ENCODE measurements around the gene TNFRSF19.

Gene TNFRSF19

GRCh38 chr13:23571431-23571830 is 1.2 kb downstream of the TNFRSF19 start:
- Mint-ChIP-seq H3K9me3 (no peaks in the 10 kb centered on the region), H3K4me1 (peaks cover 64% of the 10 kb centered on the region), H3K4me3 (peak overlapping the region; percentile 99), H3K27me3 (ENCODE audit: low read depth, poor library complexity) (no peaks in the 10 kb centered on the region), H3K27ac (peak overlapping the region; percentile 100), H3K36me3 (ENCODE audit: low read depth) (peaks cover 24% of the 10 kb centered on the region)
- no peak for TF ChIP-seq CTCF (IDR thresholded peaks at IDR 0.05)
- DNase-seq: no peak

GRCh38 chr13:23572836-23573235 is 2.6 kb downstream of the TNFRSF19 start:
- Mint-ChIP-seq H3K27me3 (ENCODE audit: low read depth, poor library complexity) (no peaks in the 10 kb centered on the region), H3K36me3 (ENCODE audit: low read depth) (peaks cover 28% of the 10 kb centered on the region), H3K27ac (peak overlapping the region; percentile 100), H3K4me1 (peaks cover 66% of the 10 kb centered on the region), H3K9me3 (no peaks in the 10 kb centered on the region), H3K4me3 (peak overlapping the region; percentile 99)
- no peak for DNase-seq
- no peak for TF ChIP-seq CTCF (IDR thresholded peaks at IDR 0.05)

GRCh38 chr13:23574421-23575145 is 4.4 kb downstream of the TNFRSF19 start:
- peak overlapping the region; percentile 60 for H3K27ac Mint-ChIP-seq
- no peaks in the 10 kb centered on the region for H3K9me3 Mint-ChIP-seq
- H3K4me3 Mint-ChIP-seq: peak overlapping the region; percentile 99
- no peaks in the 10 kb centered on the region for H3K27me3 Mint-ChIP-seq (ENCODE audit: low read depth, poor library complexity)
- no peak for TF ChIP-seq CTCF (IDR thresholded peaks at IDR 0.05)
- peaks cover 28% of the 10 kb centered on the region for H3K36me3 Mint-ChIP-seq (ENCODE audit: low read depth)
- no peak for DNase-seq
- H3K4me1 Mint-ChIP-seq: peaks cover 56% of the 10 kb centered on the region

GRCh38 chr13:23575632-23576031 is 5.4 kb downstream of the TNFRSF19 start:
- Mint-ChIP-seq H3K27ac (no peak overlapping the region), H3K27me3 (ENCODE audit: low read depth, poor library complexity) (no peaks in the 10 kb centered on the region), H3K36me3 (ENCODE audit: low read depth) (peaks cover 33% of the 10 kb centered on the region), H3K9me3 (no peaks in the 10 kb centered on the region), H3K4me3 (no peak overlapping the region), H3K4me1 (peaks cover 58% of the 10 kb centered on the region)
- TF ChIP-seq CTCF (IDR thresholded peaks at IDR 0.05): no peak
- no peak for DNase-seq

GRCh38 chr13:23578411-23579071 is 8.3 kb downstream of the TNFRSF19 start:
- H3K27ac Mint-ChIP-seq: peak overlapping the region; percentile 87
- H3K36me3 Mint-ChIP-seq (ENCODE audit: low read depth): peaks cover 51% of the 10 kb centered on the region
- no peaks in the 10 kb centered on the region for H3K27me3 Mint-ChIP-seq (ENCODE audit: low read depth, poor library complexity)
- peak; percentile 37 for TF ChIP-seq CTCF (IDR thresholded peaks at IDR 0.05)
- peak; percentile 75 for DNase-seq
- peaks cover 3% of the 10 kb centered on the region for H3K9me3 Mint-ChIP-seq
- H3K4me3 Mint-ChIP-seq: peak overlapping the region; percentile 82
- H3K4me1 Mint-ChIP-seq: peaks cover 52% of the 10 kb centered on the region

Data from nephron progenitor cell (in vitro differentiated cells).